NCI-H1436 (cell line): Measurements from ENCODE around the gene UCK2.

ENCODE experiments used
- DNase-seq: peaks from one replicate; lab custom pipeline; 2025; lab: John Stamatoyannopoulos, UW

Gene UCK2

DNA sequence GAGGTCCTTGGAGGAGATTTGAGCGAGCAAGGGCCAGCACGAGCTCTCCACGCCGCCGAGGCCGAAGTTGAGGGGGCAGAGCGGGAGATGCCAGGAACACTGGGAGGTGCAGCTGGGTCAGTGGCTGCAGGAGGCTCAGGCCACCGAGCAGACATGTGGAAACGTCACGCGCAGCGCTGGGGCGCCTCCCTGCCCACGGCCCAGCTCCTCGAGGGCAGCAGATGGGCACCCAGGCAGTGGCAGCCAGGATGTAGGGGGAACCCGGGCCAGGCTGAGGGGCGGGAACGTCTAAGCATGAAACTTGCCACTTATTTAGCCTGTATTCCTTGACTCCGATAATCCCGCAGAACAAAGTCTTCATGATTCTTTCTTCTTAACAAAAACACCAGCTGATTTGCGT is 114.1 kb downstream of the UCK2 start:
- DNase-seq = no peak

DNA sequence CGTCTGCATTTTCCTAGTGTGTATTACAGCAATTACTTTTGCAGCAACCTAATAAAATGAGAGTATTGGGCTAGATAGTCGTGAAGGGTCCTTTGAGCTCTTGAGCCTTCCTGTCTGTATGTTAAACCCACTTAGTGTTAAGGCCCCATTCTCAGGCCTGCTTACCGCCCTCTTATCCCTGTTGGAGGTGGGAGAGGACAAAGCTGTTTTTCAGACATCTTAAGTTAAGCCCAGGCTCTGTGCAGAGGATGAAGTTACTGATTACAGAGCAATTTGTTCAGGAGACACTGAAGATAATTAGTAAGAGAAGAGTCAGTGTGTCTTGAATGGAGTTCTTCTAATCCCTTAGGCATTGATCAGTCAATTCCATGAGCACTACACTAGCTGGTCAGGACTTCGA is 114.6 kb downstream of the UCK2 start:
- DNase-seq = no peak

DNA sequence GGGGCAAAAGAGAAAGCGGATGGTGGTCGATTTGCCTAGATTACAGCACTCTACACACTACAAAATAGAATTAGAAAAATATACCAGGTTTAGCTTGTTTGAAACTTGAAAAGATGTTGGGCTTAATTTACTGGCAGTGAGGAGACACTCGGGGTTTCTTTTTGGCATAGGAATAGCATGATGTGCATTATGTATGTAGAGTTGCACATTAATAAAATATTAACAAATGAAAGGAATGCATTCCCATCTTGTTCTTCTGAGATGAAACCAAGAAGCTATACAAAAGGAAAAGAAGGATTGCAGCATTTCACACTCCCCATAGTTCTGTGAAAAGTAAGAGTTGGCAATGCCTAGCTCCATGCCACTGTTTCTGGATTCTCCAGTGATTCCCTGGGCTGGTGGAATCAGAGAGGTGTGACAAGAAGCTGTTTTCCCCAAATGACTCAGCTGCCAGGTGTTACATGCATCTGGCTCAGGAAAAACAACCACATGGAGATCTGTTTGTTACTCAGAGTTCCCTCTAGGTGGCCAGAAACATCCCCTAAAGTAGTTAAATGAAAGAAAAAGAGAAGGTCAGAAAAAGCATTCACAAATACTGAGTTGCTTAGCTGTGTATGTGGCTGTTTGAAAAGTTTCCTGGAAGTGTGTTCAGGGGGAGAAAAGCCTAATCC is 115.6 kb downstream of the UCK2 start:
- DNase-seq = no peak

DNA sequence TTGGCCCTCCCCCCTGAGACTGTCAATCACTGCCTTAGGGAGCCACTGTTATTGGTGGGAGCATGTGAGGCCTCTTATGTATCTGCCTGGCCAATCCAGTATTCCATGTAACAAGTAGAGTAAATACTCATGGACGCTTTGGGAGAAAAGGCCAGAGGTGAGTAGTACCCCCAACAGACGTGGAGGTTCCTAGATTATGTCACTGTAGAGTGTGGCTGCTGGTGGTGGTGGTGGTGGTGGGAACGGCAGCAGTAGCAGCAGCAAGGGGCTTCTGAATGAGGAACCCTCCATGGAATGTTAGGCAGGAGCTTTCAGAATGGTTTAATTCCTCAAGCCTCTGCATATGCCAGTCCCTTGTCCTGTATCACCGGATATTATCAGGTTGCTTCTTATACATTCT is 118.5 kb downstream of the UCK2 start:
- no peak for DNase-seq

DNA sequence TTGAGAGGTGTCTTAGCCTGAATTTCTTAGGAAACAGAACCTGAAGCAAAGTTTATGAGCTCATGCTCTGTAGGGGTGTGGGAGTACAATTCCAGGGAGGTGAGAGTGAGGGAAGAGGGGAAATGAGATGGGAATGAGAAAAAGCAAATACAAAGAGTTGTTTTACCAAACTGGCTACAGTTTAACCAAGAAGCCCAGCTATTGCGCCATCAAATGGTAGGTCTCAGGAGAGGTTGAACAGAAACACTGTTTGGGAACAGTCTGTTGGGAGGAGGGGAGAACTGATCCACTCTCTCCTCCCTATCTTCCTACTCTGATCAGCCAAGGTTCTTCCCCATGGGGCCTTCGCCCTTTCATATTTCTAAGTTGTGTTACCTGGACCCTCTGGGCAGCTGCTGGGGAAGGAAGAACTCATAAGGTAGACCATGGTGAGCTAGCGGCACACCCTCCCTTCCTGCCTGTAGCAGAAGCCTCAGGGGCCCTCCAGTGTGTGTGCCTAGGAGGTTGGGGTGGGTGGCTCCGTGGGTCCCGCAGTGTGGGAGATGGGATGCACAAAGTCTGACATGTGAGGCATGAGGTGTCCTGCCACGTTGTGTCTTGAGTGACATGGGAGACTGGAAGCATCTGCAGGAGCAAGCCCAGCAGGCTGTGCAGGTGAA is 120.5 kb downstream of the UCK2 start:
- DNase-seq = no peak

DNA sequence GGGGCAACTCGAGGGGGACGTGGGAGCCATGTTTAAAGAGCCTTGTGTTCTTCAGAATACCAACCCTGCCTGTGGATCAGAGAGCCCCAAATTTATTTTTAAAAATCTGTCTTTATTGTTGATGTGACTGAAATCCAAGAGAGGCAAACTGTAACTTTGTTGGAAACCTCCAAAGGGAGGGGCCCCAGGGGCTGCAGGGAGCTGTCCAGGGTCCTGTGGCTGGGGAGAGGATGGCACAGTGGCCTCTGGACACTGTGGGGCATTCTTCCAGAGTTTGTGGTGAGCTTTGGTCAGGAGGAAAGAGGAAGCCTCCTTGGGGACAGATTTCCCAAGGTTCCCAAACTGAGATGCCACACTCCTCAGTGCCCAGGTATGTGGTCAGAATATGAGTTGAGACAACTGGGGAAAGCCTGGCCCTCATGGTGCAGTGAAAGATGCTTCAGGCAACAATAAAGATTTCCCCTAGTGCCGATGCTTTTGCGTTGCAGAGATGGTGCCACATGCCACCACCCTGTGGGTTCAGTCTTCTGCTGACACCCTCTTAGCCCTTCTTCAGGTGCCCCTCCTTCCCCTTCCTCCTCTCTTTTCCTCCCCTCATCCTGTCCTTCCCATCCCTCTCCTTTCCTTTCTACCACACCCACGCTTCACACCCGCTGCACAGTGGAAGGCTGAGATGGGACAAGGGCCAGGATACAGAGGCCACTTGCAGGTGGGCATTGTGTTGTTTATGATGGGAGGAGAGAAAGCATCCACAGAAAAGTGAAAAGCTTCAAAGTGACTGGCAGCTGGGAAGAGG is 122.1 kb downstream of the UCK2 start:
- no peak for DNase-seq

DNA sequence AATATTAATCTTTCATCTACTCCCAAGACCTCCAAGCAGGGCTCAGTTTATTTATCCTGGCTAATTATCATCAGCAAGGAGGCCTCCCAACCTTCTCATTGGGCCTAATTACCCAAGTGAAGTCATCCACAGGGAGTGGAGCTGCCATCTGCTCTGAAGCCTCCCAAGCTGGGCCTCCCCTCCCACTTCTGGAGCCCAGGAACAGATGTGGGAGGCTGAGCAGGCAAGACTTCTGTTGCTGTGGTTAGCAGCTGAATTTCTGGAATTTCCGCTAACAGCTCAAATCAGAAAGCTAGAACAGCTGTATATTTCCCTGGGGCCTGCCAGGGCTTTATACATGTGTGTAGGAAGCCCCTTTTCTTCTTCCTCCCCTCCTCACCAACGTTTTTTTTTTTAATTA is 127.5 kb downstream of the UCK2 start:
- no peak for DNase-seq

DNA sequence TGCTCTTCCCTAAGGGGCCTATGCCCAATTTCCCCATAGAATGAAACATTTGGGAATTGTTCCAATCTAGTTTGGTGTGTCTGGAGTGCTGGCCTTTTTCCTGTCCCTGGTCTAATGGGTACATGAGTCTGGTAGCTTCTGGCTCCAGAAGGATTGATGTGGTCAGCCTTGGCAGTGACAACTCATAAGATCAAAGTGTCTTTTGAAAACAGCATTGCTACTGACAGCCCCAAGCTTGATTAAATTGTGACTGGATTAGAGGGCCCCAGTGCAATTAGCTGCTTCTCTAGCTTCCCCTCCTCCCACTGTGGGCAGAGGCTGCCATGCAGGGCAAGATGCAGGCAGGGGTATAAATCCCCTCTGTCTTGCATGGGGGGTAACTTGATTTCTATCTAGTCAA is 130.9 kb downstream of the UCK2 start:
- no peak for DNase-seq

DNA sequence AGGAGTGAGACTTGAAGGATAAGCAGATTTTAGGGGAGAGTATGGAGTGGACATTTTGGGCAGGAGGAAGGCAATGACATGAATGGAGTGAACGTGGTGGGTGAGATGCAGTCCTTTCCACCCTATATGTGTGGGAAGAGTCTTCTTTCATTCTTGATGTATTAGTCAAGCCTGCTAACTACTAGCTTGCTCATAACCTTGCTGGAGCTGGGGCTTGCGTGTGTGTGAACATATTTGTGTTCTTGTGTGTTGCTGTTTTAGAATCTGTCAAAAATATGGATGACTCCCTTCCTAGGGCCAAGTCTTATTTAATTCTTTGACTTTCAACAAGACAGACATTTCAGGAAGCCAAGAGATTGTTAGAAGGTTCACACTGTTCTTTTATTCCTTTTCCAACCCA is 132.7 kb downstream of the UCK2 start:
- DNase-seq = no peak

DNA sequence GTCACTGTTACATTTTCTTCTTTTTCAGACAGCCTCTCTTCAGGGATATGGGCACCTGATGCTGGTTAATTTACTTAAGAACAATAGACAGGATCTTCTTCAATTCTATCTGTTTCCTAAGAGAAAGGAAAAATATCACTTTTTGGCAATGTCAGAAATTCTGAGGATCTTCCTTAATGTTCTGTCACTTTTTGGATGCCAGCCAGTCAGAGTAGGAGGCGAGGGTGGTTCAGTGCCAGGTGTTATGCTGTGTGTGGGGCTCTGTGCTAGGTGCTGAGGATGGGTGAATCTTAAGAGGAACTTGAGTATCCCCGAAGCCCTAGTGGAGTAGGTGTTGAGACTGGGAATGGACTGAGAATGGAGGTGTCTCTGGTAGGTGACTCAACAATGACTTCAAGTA is 133.5 kb downstream of the UCK2 start:
- DNase-seq = no peak
